Thoracic aorta (tissue), 2 donors: ENCODE results near the gene C11orf97. TPM values are rescaled to one million over a fixed set of nuclear protein-coding genes. Genes with fewer than 3 reads are reported as not detected.

ENCODE experiments used
- ATAC-seq: fragments of 150-250 bp; one replicate; pipeline ENCODE4 v1.8.0; 2017; ENCODE audit warnings: low read depth; ENCODE audit not compliant: insufficient number of reproducible peaks, low FRiP score
- DNase-seq: peaks from one replicate; pipeline ENCODE4 v3.0.0-alpha.2; 2020; ENCODE audit warnings: low spot score
- H3K27ac ChIP-seq, 2 donors: fragments of 200-600 bp; sonication (generic); 1 replicate in 1 of 2; 2 replicates in 1 of 2; pipeline ENCODE4 v1.5.1; 2016; ENCODE audit warnings: mild to moderate bottlenecking in 2 of 2, moderate library complexity in 2 of 2
- H3K27me3 ChIP-seq: fragments of 200-600 bp; sonication (generic); replicated peaks from 2 replicates; pipeline ENCODE4 v1.6.0; 2016; ENCODE audit warnings: mild to moderate bottlenecking; ENCODE audit not compliant: insufficient read depth
- H3K36me3 ChIP-seq: fragments of 200-600 bp; sonication (generic); one replicate; pipeline ENCODE4 v1.5.1; 2016
- H3K4me1 ChIP-seq, 2 donors: fragments of 200-600 bp; sonication (generic); 1 replicate in 1 of 2; 2 replicates in 1 of 2; pipeline versions ENCODE4 v1.5.1 to v1.6.0; 2016; ENCODE audit warnings: low read depth in 2 of 2, mild to moderate bottlenecking in 1 of 2; ENCODE audit not compliant: control insufficient read depth in 1 of 2
- H3K4me3 ChIP-seq: fragments of 200-600 bp; sonication (generic); 2 replicates; pipeline ENCODE4 v1.5.1; 2016; ENCODE audit warnings: mild to moderate bottlenecking
- H3K9me3 ChIP-seq: fragments of 200-600 bp; sonication (generic); 2 replicates; pipeline ENCODE4 v1.5.1; 2016
- total RNA-seq, 2 donors: library from RNA; depleted of rRNA; stranded (reverse); fragments of >200 nt; gene quantifications; one replicate each; pipeline versions ENCODE4 v1.1.0 to v1.2.3, GENCODE V29; 2016
- TF ChIP-seq, protein P1 (sequence below): fragments of 200-600 bp; sonication (generic); IDR thresholded peaks from one replicate; pipeline ENCODE4 v1.5.1; 2019; ENCODE audit warnings: antibody characterized with exemption

Gene C11orf97
- total RNA-seq, 2 donors from 2014 or later = not detected

DNA sequence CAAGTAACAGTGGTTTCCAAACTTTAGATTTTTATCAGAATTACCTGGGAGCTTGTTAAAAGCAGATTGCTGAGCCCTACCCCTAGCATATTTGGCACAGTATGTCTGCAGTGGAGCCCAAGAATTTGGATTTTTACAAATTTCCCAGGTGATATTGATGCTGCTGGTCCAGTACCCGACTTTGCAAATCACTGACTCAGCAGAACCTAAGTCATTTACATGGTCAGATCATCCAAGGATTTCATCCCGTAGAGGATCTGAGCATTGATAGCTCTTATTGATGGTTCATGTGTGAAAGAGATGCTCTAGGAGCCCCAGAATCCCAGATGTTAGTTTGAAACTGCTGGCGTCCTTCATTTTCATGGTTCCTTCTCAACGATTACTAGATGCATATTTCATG lies 6.0 kb downstream of the C11orf97 start:
- ATAC-seq (no peak), DNase-seq (no peak)
- H3K36me3 ChIP-seq = no peaks in the 10 kb centered on the region
- no peaks in the 10 kb centered on the region for H3K27me3 ChIP-seq
- no peak overlapping the region for H3K4me3 ChIP-seq
- no peaks in the 10 kb centered on the region for H3K9me3 ChIP-seq
- H3K27ac ChIP-seq = no peak overlapping the region
- peaks cover 0 to 5% of the 10 kb centered on the region in 2 donors for H3K4me1 ChIP-seq
- TF ChIP-seq, protein P1, sequence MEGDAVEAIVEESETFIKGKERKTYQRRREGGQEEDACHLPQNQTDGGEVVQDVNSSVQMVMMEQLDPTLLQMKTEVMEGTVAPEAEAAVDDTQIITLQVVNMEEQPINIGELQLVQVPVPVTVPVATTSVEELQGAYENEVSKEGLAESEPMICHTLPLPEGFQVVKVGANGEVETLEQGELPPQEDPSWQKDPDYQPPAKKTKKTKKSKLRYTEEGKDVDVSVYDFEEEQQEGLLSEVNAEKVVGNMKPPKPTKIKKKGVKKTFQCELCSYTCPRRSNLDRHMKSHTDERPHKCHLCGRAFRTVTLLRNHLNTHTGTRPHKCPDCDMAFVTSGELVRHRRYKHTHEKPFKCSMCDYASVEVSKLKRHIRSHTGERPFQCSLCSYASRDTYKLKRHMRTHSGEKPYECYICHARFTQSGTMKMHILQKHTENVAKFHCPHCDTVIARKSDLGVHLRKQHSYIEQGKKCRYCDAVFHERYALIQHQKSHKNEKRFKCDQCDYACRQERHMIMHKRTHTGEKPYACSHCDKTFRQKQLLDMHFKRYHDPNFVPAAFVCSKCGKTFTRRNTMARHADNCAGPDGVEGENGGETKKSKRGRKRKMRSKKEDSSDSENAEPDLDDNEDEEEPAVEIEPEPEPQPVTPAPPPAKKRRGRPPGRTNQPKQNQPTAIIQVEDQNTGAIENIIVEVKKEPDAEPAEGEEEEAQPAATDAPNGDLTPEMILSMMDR = no peak

DNA sequence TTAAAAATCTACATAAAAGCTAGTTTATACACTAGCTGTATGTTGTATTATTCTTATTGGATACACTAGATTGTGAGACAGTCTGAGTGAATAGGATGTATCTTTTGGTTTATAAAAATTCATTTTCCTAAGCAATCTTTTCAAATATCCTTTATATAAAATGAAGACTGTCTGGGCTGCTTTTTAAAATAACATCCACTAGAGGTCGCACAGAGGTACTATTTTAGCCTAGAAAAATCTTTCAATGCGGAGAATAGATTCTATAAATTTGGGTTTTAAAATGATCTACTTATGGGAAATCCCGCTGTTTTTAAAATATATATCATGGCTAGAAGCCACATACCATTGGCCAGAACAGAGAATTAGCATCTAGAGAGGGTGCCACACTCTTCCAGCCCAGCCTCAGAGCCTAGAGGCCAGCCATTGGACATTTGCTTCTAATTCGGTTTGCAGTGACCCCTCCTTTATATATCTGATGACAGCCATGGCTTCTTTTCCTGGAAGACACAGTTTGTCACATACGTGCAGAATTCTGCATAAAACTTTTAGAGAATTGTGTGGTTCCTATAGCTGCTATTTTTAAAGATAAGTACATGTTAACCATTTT lies 7.3 kb downstream of the C11orf97 start:
- TF ChIP-seq, protein P1 = peak; percentile 67
- Histone ChIP-seq H3K4me1 (peaks cover 0 to 5% of the 10 kb centered on the region in 2 donors), H3K27me3 (no peaks in the 10 kb centered on the region), H3K27ac (no peak overlapping the region), H3K4me3 (no peak overlapping the region), H3K36me3 (no peaks in the 10 kb centered on the region), H3K9me3 (no peaks in the 10 kb centered on the region)
- no peak for ATAC-seq
- no peak for DNase-seq

DNA sequence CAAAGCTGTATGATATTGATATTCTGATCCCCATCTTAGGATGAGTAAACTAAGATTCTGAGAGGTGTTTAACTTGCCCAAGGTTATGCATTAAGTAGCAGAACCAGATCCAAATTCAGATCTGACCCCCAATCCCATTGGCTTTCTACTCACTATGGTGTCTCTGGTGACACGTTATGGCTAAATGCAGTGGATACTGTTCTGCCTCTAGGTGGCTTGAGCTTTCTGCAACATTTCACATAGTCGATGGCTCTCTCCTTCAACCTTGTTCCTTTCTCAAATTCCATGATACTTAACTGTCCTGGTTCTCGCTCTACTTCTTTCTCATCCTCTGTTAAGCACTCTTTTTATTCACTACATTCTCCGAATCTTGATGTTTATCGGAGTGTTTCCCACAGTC lies 9.4 kb downstream of the C11orf97 start:
- Histone ChIP-seq H3K36me3 (no peaks in the 10 kb centered on the region), H3K4me1 (peaks cover 3 to 5% of the 10 kb centered on the region in 2 donors), H3K9me3 (no peaks in the 10 kb centered on the region), H3K27ac (no peak overlapping the region), H3K4me3 (no peak overlapping the region), H3K27me3 (no peaks in the 10 kb centered on the region)
- no peak for ATAC-seq
- DNase-seq = no peak
- TF ChIP-seq, protein P1 = peak; percentile 46

DNA sequence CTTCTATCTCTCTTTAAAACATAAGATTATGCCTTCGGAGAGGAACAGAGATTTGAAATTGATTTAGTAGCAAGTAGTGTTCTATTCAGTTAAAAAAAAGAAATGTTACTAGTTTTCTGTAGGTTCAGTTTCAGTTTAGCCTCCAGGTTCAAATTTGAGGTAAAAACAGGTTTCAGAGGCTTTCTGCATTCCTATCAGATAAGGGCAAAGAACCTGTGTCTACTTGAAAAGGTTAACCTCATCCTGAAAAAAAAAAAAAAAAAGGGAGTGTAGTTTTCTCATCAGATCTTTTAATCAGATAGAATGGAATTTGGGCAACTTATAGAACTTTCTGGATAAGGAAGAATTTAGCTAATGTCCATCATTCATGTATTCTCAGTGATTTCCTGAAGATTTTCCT lies 12.1 kb downstream of the C11orf97 start:
- DNase-seq (no peak), ATAC-seq (no peak)
- TF ChIP-seq, protein P1 = no peak
- H3K4me3 ChIP-seq = no peak overlapping the region
- no peaks in the 10 kb centered on the region for H3K27me3 ChIP-seq
- H3K36me3 ChIP-seq = no peaks in the 10 kb centered on the region
- no peaks in the 10 kb centered on the region for H3K9me3 ChIP-seq
- H3K27ac ChIP-seq = no peak overlapping the region
- peaks cover 5 to 6% of the 10 kb centered on the region in 2 donors for H3K4me1 ChIP-seq

DNA sequence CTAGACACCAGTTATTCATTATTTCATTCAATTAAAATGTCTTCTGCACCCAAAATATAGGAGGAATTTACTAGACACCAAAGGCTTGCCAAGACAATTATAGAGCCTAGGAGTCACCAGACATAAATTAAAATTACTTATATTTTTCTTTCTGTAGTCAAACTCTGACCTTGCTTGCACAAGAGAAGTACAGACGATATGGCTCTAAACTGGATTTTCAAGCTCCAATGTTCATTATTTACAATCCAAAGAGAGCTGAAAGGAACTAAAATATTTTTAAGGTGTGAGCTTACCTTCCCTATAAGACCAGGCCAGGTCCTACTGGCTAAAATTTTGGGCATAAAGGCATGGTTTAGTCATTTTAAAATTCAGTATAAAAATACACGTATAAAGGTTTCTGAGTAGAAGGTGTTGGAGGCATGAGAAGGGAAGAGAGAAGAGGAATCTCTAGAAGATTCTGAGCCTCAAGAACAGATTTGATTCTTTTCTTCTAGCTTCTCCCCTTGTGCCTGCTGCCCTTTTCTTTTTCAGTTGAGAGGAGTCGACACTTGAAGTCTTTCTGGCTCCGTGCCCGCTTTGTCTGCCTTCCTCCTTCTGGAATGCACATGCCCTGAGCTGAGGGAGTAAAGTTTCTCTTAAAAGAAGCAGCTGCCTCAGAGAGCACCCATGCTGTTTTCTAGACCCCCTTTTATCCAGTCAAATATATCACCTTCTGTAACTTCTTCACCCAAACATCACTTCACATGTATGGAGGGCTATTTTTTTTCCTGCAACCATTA lies 13.5 kb downstream of the C11orf97 start:
- no peaks in the 10 kb centered on the region for H3K36me3 ChIP-seq
- TF ChIP-seq, protein P1 = no peak
- H3K4me1 ChIP-seq = peaks cover 0 to 6% of the 10 kb centered on the region in 2 donors
- ATAC-seq (no peak), DNase-seq (peak; percentile 11)
- H3K27me3 ChIP-seq = no peaks in the 10 kb centered on the region
- H3K9me3 ChIP-seq = no peaks in the 10 kb centered on the region
- H3K4me3 ChIP-seq = no peak overlapping the region
- no peak overlapping the region for H3K27ac ChIP-seq
